ENCODE measurements around the gene PRAMEF1. TPM values are rescaled to one million over a fixed set of nuclear protein-coding genes. Genes with fewer than 3 reads are reported as not detected.

PRAMEF1 gene
- total and polyA plus RNA-seq, 2 of the 8 experiments (the other 6 are each of a cell fraction or from before 2014, with no cell fraction given): not detected

GRCh38 chr1:12771186-12771585, 20.0 kb upstream of the PRAMEF1 start (continued):
- TF ChIP-seq, protein P1, sequence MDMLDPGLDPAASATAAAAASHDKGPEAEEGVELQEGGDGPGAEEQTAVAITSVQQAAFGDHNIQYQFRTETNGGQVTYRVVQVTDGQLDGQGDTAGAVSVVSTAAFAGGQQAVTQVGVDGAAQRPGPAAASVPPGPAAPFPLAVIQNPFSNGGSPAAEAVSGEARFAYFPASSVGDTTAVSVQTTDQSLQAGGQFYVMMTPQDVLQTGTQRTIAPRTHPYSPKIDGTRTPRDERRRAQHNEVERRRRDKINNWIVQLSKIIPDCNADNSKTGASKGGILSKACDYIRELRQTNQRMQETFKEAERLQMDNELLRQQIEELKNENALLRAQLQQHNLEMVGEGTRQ (IDR thresholded peaks at IDR 0.05; ENCODE audit: low read length): no peak
- TF ChIP-seq JUN (IDR thresholded peaks at IDR 0.05; ENCODE audit: low read depth, low read length) (no peak), BRCA1 (IDR thresholded peaks at IDR 0.05; ENCODE audit: low read depth, low read length) (no peak)
